GM19397 (cell line): ENCODE results near the gene ETS2.

ENCODE experiments used
- ATAC-seq: cut with Tn5 transposase; IDR thresholded peaks from one replicate; pipeline ENCODE4 v1.9.1; 2021; ENCODE audit warnings: mild to moderate bottlenecking, moderate library complexity; ENCODE audit not compliant: unreplicated experiment

Gene ETS2

DNA sequence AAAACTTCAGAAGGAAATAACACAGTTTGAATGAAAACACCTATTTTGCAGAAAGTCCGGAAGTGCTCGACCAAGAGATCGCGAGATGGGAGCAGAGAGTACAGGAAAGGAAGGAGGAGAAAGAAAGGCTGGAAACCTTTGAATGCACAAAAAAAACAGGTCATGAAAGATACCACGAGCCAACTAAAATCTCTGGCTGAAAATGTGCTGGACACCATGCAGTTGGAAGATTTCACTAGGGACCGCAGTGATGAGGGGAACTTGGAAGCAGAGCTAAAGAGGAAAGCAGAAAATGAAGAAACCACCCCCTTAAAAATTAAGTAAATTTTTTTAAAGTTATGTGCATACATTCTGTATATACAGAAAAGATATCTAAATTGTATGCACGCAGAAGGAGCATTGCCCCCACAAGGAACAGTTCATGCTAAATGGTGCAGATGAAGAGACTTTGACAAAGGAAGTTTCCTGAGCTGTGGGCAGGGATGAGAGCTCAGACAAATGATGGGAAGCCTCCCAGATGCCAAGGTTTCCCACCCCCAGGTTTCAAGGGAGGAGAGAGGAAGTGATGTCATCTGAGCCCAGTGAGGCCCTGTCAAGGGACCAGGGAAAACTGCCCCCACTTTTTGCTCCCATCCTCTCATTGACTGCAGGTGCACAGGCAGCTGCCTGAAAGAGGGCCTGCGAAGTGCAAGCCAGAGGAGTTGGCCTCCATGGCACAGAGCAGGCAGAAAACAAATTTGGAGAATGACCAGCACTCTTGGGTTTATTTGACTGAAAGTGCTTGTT is 52.5 kb downstream of the ETS2 start:
- ATAC-seq: no peak

DNA sequence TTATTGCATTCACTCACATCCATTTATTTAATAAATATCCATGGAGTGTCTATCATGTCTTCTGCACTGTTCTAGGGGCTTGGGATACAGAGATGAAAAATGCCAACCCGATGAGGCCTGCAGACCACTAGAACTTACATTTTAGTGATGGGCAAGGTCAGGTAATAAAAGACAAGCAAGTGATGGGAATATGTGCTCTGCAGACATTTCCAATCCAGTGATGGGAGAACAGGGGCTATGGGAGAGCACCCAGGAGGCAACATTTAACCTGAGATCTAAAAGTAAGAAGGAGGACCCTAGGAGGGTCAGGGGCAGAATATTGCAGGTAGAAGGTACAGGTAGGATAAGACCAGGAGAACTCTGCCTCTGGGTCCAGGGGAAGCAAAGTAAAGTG is 53.1 kb downstream of the ETS2 start:
- ATAC-seq: no peak

DNA sequence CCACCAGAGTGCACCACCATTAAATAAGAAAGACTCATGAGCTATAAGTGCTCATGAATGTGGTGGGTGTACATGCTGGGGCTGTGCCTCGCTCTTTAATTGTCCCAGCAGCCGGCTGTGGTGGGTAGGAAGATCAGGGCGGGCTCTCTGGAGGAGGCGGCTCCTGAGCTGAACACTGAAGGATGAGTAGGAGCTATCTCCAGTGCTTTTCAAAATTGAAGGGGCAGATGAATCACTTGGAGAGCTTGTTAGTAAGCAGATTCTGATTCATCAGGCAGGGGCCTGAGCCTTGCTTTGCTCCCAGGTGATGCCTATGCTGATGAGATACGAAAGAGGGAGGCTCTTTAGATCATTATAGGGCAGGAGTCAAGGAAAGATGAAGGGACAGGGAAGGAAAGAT is 54.1 kb downstream of the ETS2 start:
- no peak for ATAC-seq

DNA sequence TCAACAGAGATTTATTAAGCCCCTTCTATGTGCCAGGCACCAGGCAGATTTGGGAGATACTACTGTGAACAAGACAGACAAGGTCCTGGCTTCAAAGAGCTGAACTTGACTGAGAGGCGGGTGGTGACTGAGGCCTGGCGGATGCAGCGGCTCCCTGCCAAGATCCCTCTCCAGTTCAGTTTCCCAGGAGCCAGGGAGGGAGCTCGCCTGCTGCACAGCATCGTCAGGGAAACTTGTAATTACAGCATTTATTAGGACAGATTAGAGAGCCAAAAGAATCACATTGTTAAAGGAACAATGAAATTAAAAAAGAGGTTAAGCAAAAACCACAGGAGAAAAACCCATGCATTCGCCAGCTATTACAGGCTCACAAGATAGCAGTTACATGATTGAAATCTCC is 55.3 kb downstream of the ETS2 start:
- no peak for ATAC-seq

DNA sequence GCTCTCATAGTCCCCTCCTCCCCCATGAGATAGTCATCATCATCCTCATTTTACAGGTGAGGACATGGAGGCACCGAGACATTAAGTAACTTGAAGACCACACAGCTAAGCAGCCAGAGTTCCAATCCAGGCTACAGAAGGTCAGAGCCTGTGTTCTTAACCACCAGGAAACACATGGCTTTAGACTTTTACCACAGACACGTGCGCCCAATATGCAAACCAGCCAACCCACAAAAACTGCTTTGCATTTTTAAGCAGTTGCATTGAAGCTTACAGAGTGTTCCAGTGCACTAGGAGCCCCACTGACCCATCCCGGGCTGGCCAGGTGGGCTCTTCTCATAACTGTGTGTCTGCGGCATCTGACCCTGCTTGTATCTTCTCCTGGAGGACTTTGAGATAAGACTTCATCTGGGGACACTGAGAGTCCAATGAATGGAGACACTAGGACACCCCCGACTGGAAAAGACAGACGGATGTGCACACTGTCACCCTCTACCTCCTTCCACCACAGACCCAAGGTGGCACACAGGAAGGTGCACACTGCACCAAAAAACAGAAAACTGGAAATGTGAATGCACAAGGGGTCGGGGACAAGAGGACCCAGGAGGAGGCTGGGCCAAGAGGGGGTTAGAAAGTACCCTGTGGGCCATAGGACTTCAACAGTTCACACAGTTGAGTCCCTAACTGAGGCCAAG is 56.4 kb downstream of the ETS2 start:
- ATAC-seq: peak; percentile 81

DNA sequence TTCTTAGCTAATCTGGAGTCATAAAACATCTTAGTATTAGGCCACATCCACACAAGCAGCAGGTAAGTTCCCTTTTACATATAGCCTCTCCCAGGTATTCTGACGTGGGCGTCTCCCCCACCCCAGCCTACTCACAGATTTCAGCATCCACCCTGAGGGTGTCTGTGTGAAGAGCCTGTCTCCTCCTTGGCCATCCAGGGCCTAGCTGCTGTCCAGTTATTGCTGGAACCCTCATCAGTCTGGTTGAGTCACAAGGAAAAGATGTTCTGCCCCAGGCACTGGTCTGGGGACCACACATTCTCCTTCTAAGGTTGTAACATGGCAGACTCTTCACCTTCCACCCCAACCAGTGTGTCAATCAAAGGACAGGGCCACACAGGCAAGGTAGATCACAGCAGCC is 57.6 kb downstream of the ETS2 start:
- no peak for ATAC-seq

DNA sequence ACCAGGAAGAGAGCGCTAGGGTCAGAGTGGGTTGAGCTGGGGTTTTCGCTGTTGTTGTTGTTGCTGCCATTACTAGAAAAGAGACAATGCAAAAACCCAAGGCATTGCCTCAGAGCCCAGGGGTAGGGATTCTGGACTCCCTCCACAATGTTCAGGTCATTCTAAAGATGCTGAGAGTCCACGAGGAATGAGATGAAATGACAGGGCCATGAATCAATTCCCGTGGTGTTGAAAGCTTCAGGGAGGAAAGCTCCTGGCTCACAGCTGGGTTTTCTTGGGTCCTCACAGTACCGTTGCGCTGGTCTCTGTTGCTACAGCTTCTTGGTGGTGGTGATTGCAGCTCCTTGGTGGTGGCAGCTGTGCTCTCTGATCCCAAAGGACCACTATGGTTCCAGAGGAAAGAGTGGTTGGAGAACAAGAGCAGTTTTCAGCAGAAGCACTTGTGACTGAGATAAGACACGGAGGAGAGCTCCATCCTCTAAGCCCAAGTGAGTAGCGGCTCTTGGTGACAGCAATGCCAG is 58.2 kb downstream of the ETS2 start:
- ATAC-seq: no peak

DNA sequence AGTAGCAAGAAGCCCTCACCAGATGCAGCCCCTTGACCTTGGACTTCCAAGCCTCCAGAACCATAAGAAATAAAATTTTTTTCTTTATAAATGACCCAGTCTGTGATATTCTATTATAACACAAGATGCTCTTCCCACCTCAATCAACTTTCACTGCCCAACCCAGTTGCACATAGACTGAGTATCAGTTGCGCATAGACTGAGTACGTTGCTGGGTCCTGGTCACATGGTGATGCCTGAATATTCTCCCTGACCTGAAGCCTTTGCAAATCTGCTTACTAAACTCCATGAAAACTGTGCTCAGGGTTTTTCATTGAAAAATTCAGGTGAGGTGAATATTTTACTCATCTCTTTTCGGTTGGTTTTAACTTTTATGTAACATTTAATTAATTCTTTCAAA is 59.2 kb downstream of the ETS2 start:
- no peak for ATAC-seq

DNA sequence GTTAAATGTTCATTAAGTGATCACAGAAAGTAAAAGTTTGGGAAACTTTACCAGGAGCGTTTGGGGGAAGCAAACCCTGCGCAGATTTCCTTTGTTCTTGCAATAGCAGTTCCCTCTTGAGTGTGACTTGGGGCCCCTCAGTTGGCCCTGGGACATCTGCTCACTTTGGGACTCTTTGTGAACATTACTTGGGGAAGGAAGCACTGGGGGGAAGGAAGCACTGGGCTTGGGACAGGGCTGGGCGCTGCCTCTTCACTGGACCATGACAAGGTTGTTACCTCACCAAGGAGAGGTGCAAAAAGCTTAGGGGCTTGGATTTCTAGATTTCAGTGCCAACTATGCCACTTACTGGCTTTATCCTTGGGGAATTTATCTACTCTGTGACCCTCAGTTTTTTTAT is 63.5 kb downstream of the ETS2 start:
- no peak for ATAC-seq

DNA sequence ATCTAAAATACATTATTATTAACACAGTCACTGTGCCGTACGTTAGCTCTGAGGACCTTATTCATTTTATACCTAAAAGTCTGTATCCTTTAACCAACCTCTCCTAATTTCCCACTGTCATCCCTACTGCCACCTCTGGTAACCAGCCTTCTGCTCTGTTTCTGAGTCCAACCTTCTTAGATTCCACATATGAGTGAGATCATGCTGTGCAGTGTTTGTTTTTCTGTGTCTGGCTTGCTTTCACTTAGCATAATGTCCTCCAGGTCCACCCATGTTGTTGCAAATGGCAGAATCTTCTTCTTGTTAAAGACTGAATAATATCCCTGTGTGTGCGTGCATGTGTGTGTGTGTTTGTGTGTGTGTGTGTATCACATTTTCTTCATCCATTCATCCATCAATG is 64.2 kb downstream of the ETS2 start:
- ATAC-seq: no peak
